HepG2 (cell line): Measurements from ENCODE around the gene GNAL. TPM values are rescaled to one million over a fixed set of nuclear protein-coding genes. Genes with fewer than 3 reads are reported as not detected.

Source experiments
- CBX2 ChIP-seq, 2 experiments: fragments of 200-600 bp in 1 of 2; sonication (generic); formaldehyde crosslinking in 1 of 2; IDR thresholded peaks; 2 replicates each; pipeline versions ENCODE4 v1.7.0 to v1.8.1; 2018 to 2022; ENCODE audit warnings: low read depth in 2 of 2, low read length in 1 of 2, mild to moderate bottlenecking in 1 of 2, missing genetic modification reagents in 1 of 2
- DMAP1 ChIP-seq: IDR thresholded peaks from 2 replicates; pipeline ENCODE4 v1.6.1; 2016
- POLR2AphosphoS5 ChIP-seq: IDR thresholded peaks from 2 replicates; pipeline ENCODE4 v1.6.1; 2012; ENCODE audit warnings: low read depth, low read length
- ZHX2 ChIP-seq, 2 experiments: sonication (generic) in 1 of 2; formaldehyde crosslinking in 1 of 2; IDR thresholded peaks; 2 replicates each; pipeline versions ENCODE4 v1.6.1 to v1.9.0; 2014 to 2022; ENCODE audit warnings: antibody characterized with exemption in 1 of 2, borderline replicate concordance in 1 of 2, inconsistent platforms in 1 of 2, low read depth in 1 of 2, missing genetic modification reagents in 1 of 2
- polyA plus RNA-seq, 8 experiments: library from polyadenylated mRNA; depleted of rRNA in 3 of 8; stranded (reverse) in 7 of 8; unstranded in 1 of 8; fragments of >200 nt; fragmentation: Illumina TruSeq in 4 of 8; extraction: Trizol in 4 of 8; gene quantifications; 2 replicates each; pipeline versions ENCODE4 v1.2.1 to v1.2.3, GENCODE V29; 2011 to 2016; ENCODE audit warnings: low read depth in 4 of 8, missing spikeins in 1 of 8, mixed read lengths in 1 of 8; ENCODE audit not compliant: insufficient read depth in 1 of 8
- total RNA-seq, 5 experiments: library from RNA; depleted of rRNA; stranded (reverse); fragments of >200 nt; fragmentation: Illumina TruSeq; extraction: Trizol; gene quantifications; 2 replicates each; pipeline ENCODE4 v1.2.3, GENCODE V29; 2016; ENCODE audit warnings: low read depth in 1 of 5
- TF ChIP-seq, protein P1 (sequence below): IDR thresholded peaks from 2 replicates; pipeline ENCODE4 v1.6.1; 2016; ENCODE audit warnings: low read depth, control low read depth

GNAL gene
- total and polyA plus RNA-seq, 2 of the 13 experiments (the other 11 are each of a cell fraction or from before 2014, with no cell fraction given) = 0.87 to 1.4 TPM

GRCh38 chr18:11897781-11898180, 208.7 kb downstream of the GNAL start (continued):
- TF ChIP-seq, protein P1, sequence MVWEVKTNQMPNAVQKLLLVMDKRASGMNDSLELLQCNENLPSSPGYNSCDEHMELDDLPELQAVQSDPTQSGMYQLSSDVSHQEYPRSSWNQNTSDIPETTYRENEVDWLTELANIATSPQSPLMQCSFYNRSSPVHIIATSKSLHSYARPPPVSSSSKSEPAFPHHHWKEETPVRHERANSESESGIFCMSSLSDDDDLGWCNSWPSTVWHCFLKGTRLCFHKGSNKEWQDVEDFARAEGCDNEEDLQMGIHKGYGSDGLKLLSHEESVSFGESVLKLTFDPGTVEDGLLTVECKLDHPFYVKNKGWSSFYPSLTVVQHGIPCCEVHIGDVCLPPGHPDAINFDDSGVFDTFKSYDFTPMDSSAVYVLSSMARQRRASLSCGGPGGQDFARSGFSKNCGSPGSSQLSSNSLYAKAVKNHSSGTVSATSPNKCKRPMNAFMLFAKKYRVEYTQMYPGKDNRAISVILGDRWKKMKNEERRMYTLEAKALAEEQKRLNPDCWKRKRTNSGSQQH (CRISPR knock-in tag) = no peak
- TF ChIP-seq CBX2 (IDR thresholded peaks at IDR 0.05; ENCODE audit: low read depth, low read length) = no peak
- TF ChIP-seq CBX2 (CRISPR knock-in tag; IDR thresholded peaks at IDR 0.05; ENCODE audit: low read depth) = no peak
- no peak for TF ChIP-seq ZHX2 (IDR thresholded peaks at IDR 0.05; ENCODE audit: low read depth)
- no peak for TF ChIP-seq ZHX2 (CRISPR knock-in tag; IDR thresholded peaks at IDR 0.05; ENCODE audit: borderline replicate concordance)
- no peak for TF ChIP-seq POLR2AphosphoS5
- no peak for TF ChIP-seq DMAP1 (CRISPR knock-in tag)
